ENCODE data around the gene PEAK1.

DNA sequence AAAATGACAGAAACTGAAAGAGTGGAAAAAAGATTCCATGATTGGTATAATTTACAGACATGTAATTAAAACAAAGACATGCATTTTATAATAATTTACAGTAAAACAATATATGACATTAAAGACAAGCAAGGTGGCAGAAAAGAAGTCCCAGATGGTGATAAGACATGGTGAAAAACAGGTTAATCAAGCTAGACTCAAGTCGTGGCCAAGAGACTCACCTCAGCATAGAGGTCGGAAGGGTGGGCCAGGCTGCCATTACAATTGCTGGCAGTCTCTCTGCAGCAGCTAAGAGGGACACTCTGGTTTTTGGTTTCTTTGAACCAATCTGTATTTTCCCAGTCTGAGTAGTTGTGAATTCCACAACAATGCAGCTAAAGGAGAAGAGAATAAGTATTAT lies 367.3 kb downstream of the PEAK1 start:
- TF ChIP-seq CTCF (conservative IDR thresholded peaks at IDR 0.05 in 1 of 2, IDR thresholded peaks at IDR 0.05 in 1 of 2; ENCODE audit: low read depth in 1 of 2, low read length in 2 of 2) (no peak), EZH2 (IDR thresholded peaks at IDR 0.05; ENCODE audit: low read length, missing control alignments) (no peak)

Data from fibroblast of lung (primary cell).